ENCODE results near the gene CRISPLD2. TPM values are rescaled to one million over a fixed set of nuclear protein-coding genes. Genes with fewer than 3 reads are reported as not detected.

Gene CRISPLD2
- total and polyA plus RNA-seq, 10 of the 15 experiments (the other 5 are each of a cell fraction or from before 2014, with no cell fraction given), result 0.03 to 0.30 (median 0.08) TPM; not detected in 5

GRCh38 chr16:84899414-84899813 is 79.6 kb downstream of the CRISPLD2 start:
- BruUV-seq (replicated peaks), result no TSS peak
- Histone ChIP-seq H3K4me1 (ENCODE audit: control insufficient read depth, insufficient read depth, low read length) (no peaks in the 10 kb centered on the region), H3K27ac (ENCODE audit: control insufficient read depth, insufficient read depth) (no peak overlapping the region), H3K27me3 (replicated peaks in 1 of 2; ENCODE audit: control insufficient read depth in 2 of 2, insufficient read depth in 2 of 2, low read length in 1 of 2) (no peaks in the 10 kb centered on the region), H4K20me1 (ENCODE audit: control insufficient read depth, insufficient read depth) (no peaks in the 10 kb centered on the region), H3K36me3 (ENCODE audit: control insufficient read depth in 2 of 2, insufficient read depth in 2 of 2, low read length in 1 of 2) (no peaks in the 10 kb centered on the region), H3K9ac (ENCODE audit: control insufficient read depth, insufficient read depth, low read length) (no peak overlapping the region), H2AFZ (ENCODE audit: control insufficient read depth, low read depth, low read length) (no peak overlapping the region), H3K4me3 (no peak overlapping the region), H3K4me2 (ENCODE audit: control insufficient read depth, insufficient read depth) (no peak overlapping the region), H3K9me3 (replicated peaks; ENCODE audit: control insufficient read depth, insufficient read depth, low read length) (no peaks in the 10 kb centered on the region; the same call in 2 of the 3 replicates), H3K79me2 (ENCODE audit: control insufficient read depth, insufficient read depth, low read length) (no peaks in the 10 kb centered on the region)
- FAIRE-seq, result no peak
- ChIA-PET POLR2A (no interaction called here), RAD21 (ENCODE audit: unreplicated experiment) (interaction anchor here (0.6 kb wide), 1 partner anchor 325 kb away, joined by 7 read pairs; no protein-coding TSS in a partner anchor), SMC1A (ENCODE audit: uncharacterized antibody, unreplicated experiment) (interaction anchor here (2.4 kb wide), 1 partner anchor 26 kb away, joined by 5 read pairs; no protein-coding TSS in a partner anchor), CTCF (no interaction called here)
- WGBS (ENCODE audit: insufficient coverage, insufficient replicate concordance, low lambda C conversion rate, missing lambda C conversion rate), result 41% methylated on average over 8 of the region's 8 CpGs
- TF ChIP-seq ZBED1 (IDR thresholded peaks at IDR 0.05; ENCODE audit: borderline replicate concordance), result no peak
- no peak for DNase-seq (ENCODE audit: low read depth, low spot score)
- no peak for ATAC-seq
- intact Hi-C loops (cut with micrococcal nuclease; ENCODE audit: unreplicated experiment) (loop anchor here (10.0 kb wide), 1 partner anchor 145 kb away; no protein-coding TSS in a partner anchor), in situ Hi-C loops (cut with MboI) (no loop called here)

DNA sequence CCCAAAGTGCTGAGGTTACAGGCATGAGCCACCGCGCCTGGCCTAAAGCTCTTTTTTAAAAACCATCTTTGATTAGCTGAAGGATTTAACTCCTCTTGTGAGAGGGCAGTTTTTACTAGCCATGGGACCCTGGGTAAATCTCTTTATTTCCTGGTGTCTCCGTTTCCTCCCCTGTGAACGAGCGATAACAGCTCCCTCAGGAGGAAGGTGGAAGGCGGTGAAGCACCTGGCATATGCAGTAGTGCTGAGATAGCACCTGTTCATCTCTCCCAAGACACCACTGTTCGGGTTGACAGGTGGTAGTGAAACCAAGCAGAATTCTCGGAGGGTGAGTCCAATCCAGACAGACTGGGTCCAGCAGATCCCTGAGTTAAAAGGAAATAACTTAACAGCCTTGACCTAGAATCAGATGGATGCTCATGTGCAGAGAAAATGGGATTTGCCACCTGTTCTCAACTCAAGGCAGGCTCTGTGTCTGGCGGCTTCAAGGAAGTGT is 86.2 kb downstream of the CRISPLD2 start:
- no peak for FAIRE-seq
- no peak for DNase-seq (ENCODE audit: low read depth, low spot score)
- Histone ChIP-seq H3K27ac (ENCODE audit: control insufficient read depth, insufficient read depth) (no peak overlapping the region), H3K4me3 (no peak overlapping the region), H2AFZ (ENCODE audit: control insufficient read depth, low read depth, low read length) (no peak overlapping the region), H3K79me2 (ENCODE audit: control insufficient read depth, insufficient read depth, low read length) (no peaks in the 10 kb centered on the region), H3K4me1 (ENCODE audit: control insufficient read depth, insufficient read depth, low read length) (no peaks in the 10 kb centered on the region), H3K9me3 (replicated peaks; ENCODE audit: control insufficient read depth, insufficient read depth, low read length) (no peaks in the 10 kb centered on the region), H3K9ac (ENCODE audit: control insufficient read depth, insufficient read depth, low read length) (no peak overlapping the region), H4K20me1 (ENCODE audit: control insufficient read depth, insufficient read depth) (no peaks in the 10 kb centered on the region), H3K27me3 (replicated peaks in 1 of 2; ENCODE audit: control insufficient read depth in 2 of 2, insufficient read depth in 2 of 2, low read length in 1 of 2) (no peaks in the 10 kb centered on the region), H3K4me2 (ENCODE audit: control insufficient read depth, insufficient read depth) (no peak overlapping the region), H3K36me3 (ENCODE audit: control insufficient read depth in 2 of 2, insufficient read depth in 2 of 2, low read length in 1 of 2) (no peaks in the 10 kb centered on the region)
- ChIA-PET CTCF (no interaction called here), SMC1A (ENCODE audit: uncharacterized antibody, unreplicated experiment) (no interaction called here), POLR2A (no interaction called here), RAD21 (ENCODE audit: unreplicated experiment) (no interaction called here)
- no peak for ATAC-seq
- BruUV-seq (replicated peaks), result no TSS peak
- intact Hi-C loops (cut with micrococcal nuclease; ENCODE audit: unreplicated experiment) (no loop called here), in situ Hi-C loops (cut with MboI) (no loop called here)
- 59% methylated on average over 9 of the region's 9 CpGs for WGBS (ENCODE audit: insufficient coverage, insufficient replicate concordance, low lambda C conversion rate, missing lambda C conversion rate)
- TF ChIP-seq REST (IDR thresholded peaks at IDR 0.05; ENCODE audit: low read depth, low read length) (no peak), E2F4 (IDR thresholded peaks at IDR 0.05; ENCODE audit: low read depth, low read length) (no peak), CHD1 (IDR thresholded peaks at IDR 0.05; ENCODE audit: low read depth, low read length) (no peak), MEF2A (IDR thresholded peaks at IDR 0.05; ENCODE audit: insufficient read depth, low read depth, low read length) (no peak), IKZF2 (IDR thresholded peaks at IDR 0.05) (no peak), RAD51 (IDR thresholded peaks at IDR 0.05) (no peak), ZBTB33 (IDR thresholded peaks at IDR 0.05) (no peak)
- TF ChIP-seq, protein P1, sequence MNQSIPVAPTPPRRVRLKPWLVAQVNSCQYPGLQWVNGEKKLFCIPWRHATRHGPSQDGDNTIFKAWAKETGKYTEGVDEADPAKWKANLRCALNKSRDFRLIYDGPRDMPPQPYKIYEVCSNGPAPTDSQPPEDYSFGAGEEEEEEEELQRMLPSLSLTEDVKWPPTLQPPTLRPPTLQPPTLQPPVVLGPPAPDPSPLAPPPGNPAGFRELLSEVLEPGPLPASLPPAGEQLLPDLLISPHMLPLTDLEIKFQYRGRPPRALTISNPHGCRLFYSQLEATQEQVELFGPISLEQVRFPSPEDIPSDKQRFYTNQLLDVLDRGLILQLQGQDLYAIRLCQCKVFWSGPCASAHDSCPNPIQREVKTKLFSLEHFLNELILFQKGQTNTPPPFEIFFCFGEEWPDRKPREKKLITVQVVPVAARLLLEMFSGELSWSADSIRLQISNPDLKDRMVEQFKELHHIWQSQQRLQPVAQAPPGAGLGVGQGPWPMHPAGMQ (IDR thresholded peaks at IDR 0.05; ENCODE audit: borderline replicate concordance), result no peak

Data from GM12878 (cell line).